Right lobe of liver (tissue), 4 donors: ENCODE measurements around the gene UBC.

Source experiments
- POLR2A ChIP-seq: fragments of 450-650 bp; IDR thresholded peaks from one replicate; pipeline ENCODE4 v1.6.1; 2017; ENCODE audit warnings: antibody characterized with exemption, mild to moderate bottlenecking
- TF ChIP-seq, protein P1 (sequence below), 4 donors: fragments of 200-600 bp in 3 of 4; fragments of 450-650 bp in 1 of 4; IDR thresholded peaks; one replicate each; pipeline versions ENCODE4 v1.5.1 to v1.8.0; 2016 to 2022; ENCODE audit warnings: antibody characterized with exemption in 4 of 4, mild to moderate bottlenecking in 2 of 4
- donor health status: DM: no; HTN: no; CAD: no.
- donor health status: DM: no; HTN: no; CAD: no.
- donor health status: DM: no; HTN: yes; CAD: no.

DNA sequence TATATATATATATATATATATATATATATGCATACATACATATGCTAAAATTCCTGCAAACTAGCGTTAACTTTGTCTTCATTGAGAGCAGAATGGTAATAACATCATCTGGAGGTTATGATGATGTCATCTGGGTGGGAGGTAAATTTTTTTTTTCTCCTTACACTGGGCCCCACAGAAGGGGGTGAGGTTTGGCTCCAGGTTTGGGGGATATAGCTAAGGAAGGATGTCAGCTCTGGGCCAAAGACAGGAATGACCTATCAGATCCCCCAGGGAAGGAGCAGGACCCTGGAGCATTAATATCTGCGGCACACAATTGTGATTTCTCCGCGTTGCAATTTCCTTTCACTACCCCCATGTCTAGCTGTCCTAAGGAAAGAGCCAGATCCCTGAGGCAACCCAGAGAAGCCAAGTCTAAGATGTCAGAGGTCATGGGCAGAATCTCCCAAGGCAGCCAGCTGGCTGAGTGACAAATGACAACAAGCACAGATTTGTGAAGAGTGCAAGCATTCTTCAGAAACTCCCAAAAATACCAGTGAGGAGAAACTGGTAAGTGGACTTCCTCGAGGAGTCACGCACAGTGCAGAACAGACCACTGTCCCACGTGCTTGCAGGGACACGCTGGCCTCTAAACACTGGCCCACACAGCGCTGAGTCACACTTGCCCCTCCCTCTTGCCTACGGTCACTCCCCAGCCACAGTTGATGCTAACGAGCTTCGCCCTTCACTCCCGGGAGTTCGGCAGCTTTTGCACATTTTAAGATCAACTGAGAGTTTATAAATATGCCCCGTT lies 9.9 kb downstream of the UBC start:
- TF ChIP-seq, protein P1, sequence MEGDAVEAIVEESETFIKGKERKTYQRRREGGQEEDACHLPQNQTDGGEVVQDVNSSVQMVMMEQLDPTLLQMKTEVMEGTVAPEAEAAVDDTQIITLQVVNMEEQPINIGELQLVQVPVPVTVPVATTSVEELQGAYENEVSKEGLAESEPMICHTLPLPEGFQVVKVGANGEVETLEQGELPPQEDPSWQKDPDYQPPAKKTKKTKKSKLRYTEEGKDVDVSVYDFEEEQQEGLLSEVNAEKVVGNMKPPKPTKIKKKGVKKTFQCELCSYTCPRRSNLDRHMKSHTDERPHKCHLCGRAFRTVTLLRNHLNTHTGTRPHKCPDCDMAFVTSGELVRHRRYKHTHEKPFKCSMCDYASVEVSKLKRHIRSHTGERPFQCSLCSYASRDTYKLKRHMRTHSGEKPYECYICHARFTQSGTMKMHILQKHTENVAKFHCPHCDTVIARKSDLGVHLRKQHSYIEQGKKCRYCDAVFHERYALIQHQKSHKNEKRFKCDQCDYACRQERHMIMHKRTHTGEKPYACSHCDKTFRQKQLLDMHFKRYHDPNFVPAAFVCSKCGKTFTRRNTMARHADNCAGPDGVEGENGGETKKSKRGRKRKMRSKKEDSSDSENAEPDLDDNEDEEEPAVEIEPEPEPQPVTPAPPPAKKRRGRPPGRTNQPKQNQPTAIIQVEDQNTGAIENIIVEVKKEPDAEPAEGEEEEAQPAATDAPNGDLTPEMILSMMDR (IDR thresholded peaks at IDR 0.05), result no peak
- peak; percentile 62 for TF ChIP-seq POLR2A
